Thyroid gland (tissue), 4 donors: ENCODE results near the gene CTNNBL1. TPM values are rescaled to one million over a fixed set of nuclear protein-coding genes. Genes with fewer than 3 reads are reported as not detected.
A peak's percentile ranks its signal among the peaks of the same experiment; 100 is the strongest.

Source experiments
- DNase-seq, 2 donors: peaks; one replicate each; pipeline ENCODE4 v3.0.0-alpha.2; 2019
- H3K27ac ChIP-seq, 3 donors: fragments of 200-600 bp; sonication (generic); 1 replicate in 2 of 3; 2 replicates in 1 of 3; pipeline ENCODE4 v1.5.1; 2016 to 2019; ENCODE audit warnings: mild to moderate bottlenecking in 1 of 3, moderate library complexity in 1 of 3
- H3K27me3 ChIP-seq: fragments of 200-600 bp; sonication (generic); one replicate; pipeline ENCODE4 v1.5.1; 2019
- H3K36me3 ChIP-seq, 2 donors: fragments of 200-600 bp; sonication (generic); one replicate each; pipeline ENCODE4 v1.5.1; 2016 to 2019
- H3K4me1 ChIP-seq, 2 donors: fragments of 200-600 bp; sonication (generic); one replicate each; pipeline ENCODE4 v1.5.1; 2017 to 2019
- H3K4me3 ChIP-seq, 3 donors: fragments of 200-600 bp; sonication (generic); replicated peaks in 1 of 3; 1 replicate in 2 of 3; 2 replicates in 1 of 3; pipeline ENCODE4 v1.5.1; 2016; ENCODE audit warnings: mild to moderate bottlenecking in 1 of 3
- H3K9me3 ChIP-seq: fragments of 200-600 bp; sonication (generic); one replicate; pipeline ENCODE4 v1.5.1; 2017
- POLR2A ChIP-seq, 2 donors: fragments of 450-650 bp; IDR thresholded peaks; one replicate each; pipeline ENCODE4 v1.6.1; 2017; ENCODE audit warnings: antibody characterized with exemption in 2 of 2, mild to moderate bottlenecking in 2 of 2, moderate library complexity in 1 of 2
- WGBS, 2 donors: methylation state at CpG; one replicate each; pipeline ENCODE4 v1.1.5; 2017; 5-methylcytosine and 5-hydroxymethylcytosine counted together
- intact Hi-C: fragments of 100-400 bp; cut with DNase I; formaldehyde crosslinking; loops from one replicate; pipeline ENCODE4 v1.15.1; 2023
- total RNA-seq, 4 donors: library from RNA; depleted of rRNA; stranded (reverse); fragments of >200 nt; gene quantifications; one replicate each; pipeline ENCODE4 v1.2.3, GENCODE V29; 2016
- TF ChIP-seq, protein P1 (sequence below), 6 experiments: fragments of 200-600 bp in 3 of 6; fragments of 450-650 bp in 3 of 6; sonication (generic) in 3 of 6; IDR thresholded peaks; one replicate each; pipeline ENCODE4 v1.5.1; 2016 to 2019; ENCODE audit warnings: antibody characterized with exemption in 6 of 6, mild to moderate bottlenecking in 2 of 6, inconsistent platforms in 1 of 6, moderate library complexity in 1 of 6

Gene CTNNBL1
- total RNA-seq, 4 donors from 2014 or later: 22.3 to 31.2 (median 24.6) TPM

DNA sequence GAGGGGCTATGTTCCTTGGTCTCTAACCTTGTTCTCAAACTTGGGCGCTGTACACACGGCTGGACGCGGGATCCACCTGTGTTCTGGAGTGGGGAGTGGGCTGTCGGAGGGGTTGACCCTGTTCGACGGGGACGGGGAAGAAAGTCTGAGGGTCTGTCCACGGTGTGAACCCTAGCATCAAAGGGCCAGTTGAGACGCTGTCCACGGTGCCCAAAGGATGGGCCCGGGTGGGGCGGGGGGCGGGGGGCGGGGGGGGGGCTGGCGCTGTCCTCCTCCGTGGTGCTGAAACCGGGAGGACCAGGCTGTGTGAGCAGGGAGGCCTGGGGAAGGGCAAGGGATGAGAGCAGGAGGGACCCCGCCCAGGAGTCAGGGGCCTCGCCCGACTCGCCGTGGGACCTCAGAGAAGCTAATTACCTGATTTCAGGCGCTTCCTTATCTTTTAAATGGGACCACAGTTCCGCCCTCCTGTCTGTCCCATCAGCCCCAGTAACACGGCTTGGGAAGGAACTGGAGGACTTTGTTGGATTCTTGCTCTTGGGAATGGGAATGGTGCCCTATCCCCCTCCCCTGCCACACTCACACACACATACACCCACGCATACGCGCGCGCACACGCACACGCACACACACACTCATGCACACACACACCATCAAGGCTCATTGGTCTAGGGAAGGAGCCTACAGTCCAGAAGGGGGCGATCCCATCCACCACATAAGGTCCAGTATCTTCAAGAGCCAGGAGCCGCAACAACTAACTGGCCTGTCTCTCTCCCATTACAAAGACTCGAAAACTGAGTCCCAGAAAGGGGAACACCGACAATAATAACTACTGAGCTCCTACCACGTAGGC is 208.0 kb downstream of the CTNNBL1 start:
- Histone ChIP-seq H3K36me3 (no peaks in the 10 kb centered on the region), H3K9me3 (no peaks in the 10 kb centered on the region), H3K4me3 (no peak overlapping the region), H3K27me3 (peaks cover 4% of the 10 kb centered on the region), H3K27ac (no peak overlapping the region), H3K4me1 (peaks cover 6 to 11% of the 10 kb centered on the region in 2 donors)
- WGBS, 2 donors: 14 to 22% methylated on average over 20 to 35 of the region's 38 CpGs
- DNase-seq: peak; percentile 38 to 39
- intact Hi-C loops: no loop called here
- TF ChIP-seq, protein P1, sequence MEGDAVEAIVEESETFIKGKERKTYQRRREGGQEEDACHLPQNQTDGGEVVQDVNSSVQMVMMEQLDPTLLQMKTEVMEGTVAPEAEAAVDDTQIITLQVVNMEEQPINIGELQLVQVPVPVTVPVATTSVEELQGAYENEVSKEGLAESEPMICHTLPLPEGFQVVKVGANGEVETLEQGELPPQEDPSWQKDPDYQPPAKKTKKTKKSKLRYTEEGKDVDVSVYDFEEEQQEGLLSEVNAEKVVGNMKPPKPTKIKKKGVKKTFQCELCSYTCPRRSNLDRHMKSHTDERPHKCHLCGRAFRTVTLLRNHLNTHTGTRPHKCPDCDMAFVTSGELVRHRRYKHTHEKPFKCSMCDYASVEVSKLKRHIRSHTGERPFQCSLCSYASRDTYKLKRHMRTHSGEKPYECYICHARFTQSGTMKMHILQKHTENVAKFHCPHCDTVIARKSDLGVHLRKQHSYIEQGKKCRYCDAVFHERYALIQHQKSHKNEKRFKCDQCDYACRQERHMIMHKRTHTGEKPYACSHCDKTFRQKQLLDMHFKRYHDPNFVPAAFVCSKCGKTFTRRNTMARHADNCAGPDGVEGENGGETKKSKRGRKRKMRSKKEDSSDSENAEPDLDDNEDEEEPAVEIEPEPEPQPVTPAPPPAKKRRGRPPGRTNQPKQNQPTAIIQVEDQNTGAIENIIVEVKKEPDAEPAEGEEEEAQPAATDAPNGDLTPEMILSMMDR (IDR thresholded peaks at IDR 0.05): peak in 4 of 6 experiments; percentile 4 to 48 (median 30)
- no peak for TF ChIP-seq POLR2A (IDR thresholded peaks at IDR 0.05)

DNA sequence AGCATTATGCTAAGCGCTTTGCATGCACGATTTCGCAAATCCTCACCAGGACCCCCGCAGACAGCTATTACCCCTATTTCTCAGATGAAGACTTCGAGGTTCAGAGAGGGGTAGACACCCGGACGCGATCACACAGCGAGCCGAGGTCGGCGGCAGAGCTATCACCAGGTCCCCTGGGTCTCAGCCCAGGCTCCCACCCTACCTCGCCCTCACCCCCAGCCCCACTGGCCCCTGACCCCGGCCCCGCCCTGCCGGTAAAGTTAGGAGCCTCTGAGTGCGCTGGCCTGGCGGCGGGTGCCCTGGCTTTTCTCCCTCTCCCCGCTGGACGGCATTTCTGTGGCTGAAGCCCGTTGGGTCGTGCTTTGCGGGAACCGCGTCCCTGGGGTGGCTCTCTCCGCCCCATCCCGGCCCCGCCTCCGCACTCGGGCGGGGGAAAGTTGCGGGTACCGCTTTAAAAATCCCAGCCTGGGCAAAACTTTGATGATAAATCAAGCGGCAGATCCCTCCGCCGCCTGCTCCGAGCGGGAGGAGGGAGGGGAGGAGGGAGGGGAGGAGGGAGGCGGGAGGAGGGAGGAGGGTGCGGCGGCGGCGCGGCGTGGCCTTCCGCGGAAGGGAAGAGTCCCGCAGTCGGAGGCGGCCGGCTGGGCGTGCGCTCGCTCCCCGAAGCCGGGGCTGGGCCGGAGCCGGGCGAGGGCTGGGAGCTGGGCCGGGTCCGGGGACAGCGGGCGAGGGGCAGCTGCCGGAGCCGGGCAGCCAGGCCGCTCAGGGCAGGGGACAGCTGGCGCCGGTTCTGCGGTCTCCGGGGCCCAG is 208.9 kb downstream of the CTNNBL1 start, which contains the start of gene VSTM2L:
Gene VSTM2L (plus strand): TSS at position 624 of the 810 bp plus-strand sequence. CDS start 224 bp downstream, outside the sequence.
- Histone ChIP-seq H3K4me1 (peaks cover 6 to 11% of the 10 kb centered on the region in 2 donors), H3K27me3 (peaks cover 4% of the 10 kb centered on the region), H3K36me3 (no peaks in the 10 kb centered on the region), H3K9me3 (no peaks in the 10 kb centered on the region), H3K4me3 (peak within 1 kb of the TSS in 1 of 3 donors; percentile 30), H3K27ac (no peak within 1 kb of the TSS)
- DNase-seq: peak in 1 of 2 donors; percentile 25
- TF ChIP-seq, protein P1 (IDR thresholded peaks at IDR 0.05): no peak
- no peak for TF ChIP-seq POLR2A (IDR thresholded peaks at IDR 0.05)
- 2 to 26% methylated on average over 15 to 40 of the region's 71 CpGs for WGBS, 2 donors
- intact Hi-C loops: no loop called here

DNA sequence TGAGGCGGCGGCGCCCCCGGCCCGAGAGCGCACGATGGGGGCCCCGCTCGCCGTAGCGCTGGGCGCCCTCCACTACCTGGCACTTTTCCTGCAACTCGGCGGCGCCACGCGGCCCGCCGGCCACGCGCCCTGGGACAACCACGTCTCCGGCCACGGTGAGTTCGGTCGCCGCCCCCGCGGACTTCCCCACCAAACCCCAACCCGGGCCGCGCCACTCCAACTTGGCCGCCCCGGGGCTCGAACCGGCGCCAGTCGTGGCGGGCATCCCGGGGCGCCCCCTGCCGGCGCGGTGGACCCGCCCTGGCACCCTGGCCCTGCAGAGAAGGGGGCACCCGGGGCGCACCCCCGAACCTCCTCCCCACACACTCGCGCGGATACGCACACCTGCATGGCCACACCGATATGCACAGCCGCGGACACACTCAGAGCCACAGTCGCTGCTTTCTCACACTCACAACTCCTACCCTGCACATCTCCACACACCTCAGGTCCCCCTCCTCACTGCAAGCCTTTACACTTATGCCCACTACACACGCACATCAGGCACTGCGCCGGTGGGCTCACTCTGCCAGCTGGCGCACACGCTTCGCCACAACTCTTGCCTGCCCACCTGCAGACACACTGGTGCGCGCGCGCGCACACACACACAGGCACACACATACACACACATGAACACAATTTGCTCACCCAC is 209.6 kb downstream of the CTNNBL1 start:
- 42 to 72% methylated on average over 22 to 39 of the region's 67 CpGs for WGBS, 2 donors

DNA sequence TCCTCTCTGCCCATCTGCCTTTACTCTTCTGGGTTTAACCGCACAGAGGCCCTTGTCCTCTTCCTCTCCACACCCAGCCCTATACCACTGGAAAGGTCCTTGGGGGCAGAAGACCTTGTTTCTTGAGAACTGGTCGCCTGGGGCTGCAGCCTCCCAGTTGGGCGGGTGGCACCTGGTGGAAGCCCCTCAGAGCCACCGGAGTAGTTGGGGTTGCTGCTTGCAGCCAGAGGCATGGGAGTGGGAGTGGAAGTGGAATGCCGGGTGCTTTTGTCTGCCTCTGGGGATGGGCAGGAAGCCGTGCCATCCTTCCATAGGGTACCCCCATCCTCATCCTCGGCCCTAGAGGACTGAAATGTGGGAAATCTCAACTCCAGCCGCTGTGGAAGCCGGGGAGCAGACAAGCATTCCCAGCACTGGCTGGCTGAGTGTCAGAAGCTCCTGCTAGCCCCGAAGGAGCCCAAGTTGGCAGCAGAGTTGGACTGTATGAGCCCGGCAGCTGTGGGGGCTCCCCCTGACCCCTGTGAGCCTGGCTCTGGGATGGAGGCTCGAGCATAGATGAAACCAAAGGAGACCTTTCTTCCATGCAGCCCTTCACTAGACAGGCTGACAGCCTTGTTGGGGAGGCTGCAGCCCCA is 210.3 kb downstream of the CTNNBL1 start:
- DNase-seq: no peak
- TF ChIP-seq, protein P1 (IDR thresholded peaks at IDR 0.05): no peak
- no peak for TF ChIP-seq POLR2A (IDR thresholded peaks at IDR 0.05)
- intact Hi-C loops: no loop called here
- Histone ChIP-seq H3K9me3 (no peaks in the 10 kb centered on the region), H3K36me3 (no peaks in the 10 kb centered on the region), H3K27me3 (peaks cover 4% of the 10 kb centered on the region), H3K4me3 (no peak overlapping the region), H3K27ac (no peak overlapping the region), H3K4me1 (peaks cover 6 to 11% of the 10 kb centered on the region in 2 donors)
- WGBS, 2 donors: 65 to 66% methylated on average over 7 to 12 of the region's 12 CpGs

More for the DNA sequence above, 209.6 kb downstream of the CTNNBL1 start:
- no peak for DNase-seq
- TF ChIP-seq POLR2A (IDR thresholded peaks at IDR 0.05): no peak
- TF ChIP-seq, protein P1 (IDR thresholded peaks at IDR 0.05): no peak
- H3K4me1 ChIP-seq: peaks cover 6 to 11% of the 10 kb centered on the region in 2 donors
- peaks cover 4% of the 10 kb centered on the region for H3K27me3 ChIP-seq
- H3K27ac ChIP-seq: no peak overlapping the region
- H3K36me3 ChIP-seq: no peaks in the 10 kb centered on the region
- H3K9me3 ChIP-seq: no peaks in the 10 kb centered on the region
- intact Hi-C loops: no loop called here
- H3K4me3 ChIP-seq: peak overlapping the region in 1 of 3 donors; percentile 30
